SK-N-SH (cell line): ENCODE results near the gene TERT.

ENCODE experiments used
- CHD2 ChIP-seq: fragments of 150-350 bp; IDR thresholded peaks from 2 replicates; pipeline ENCODE4 v1.6.1; 2018; ENCODE audit warnings: low read length; ENCODE audit not compliant: partially characterized antibody
- EP300 ChIP-seq, 2 experiments: IDR thresholded peaks; 2 replicates each; pipeline versions ENCODE4 v1.4.0 to v1.6.1; 2012; ENCODE audit warnings: borderline replicate concordance in 1 of 2, low read depth in 1 of 2, low read length in 1 of 2
- NRF1 ChIP-seq: IDR thresholded peaks from 2 replicates; pipeline ENCODE4 v1.6.1; 2012; ENCODE audit warnings: low read depth, mild to moderate bottlenecking, low read length
- POLR2AphosphoS5 ChIP-seq: IDR thresholded peaks from 2 replicates; pipeline ENCODE4 v1.6.1; 2012; ENCODE audit warnings: low read depth, low read length
- RAD21 ChIP-seq: IDR thresholded peaks from 2 replicates; pipeline ENCODE4 v1.6.1; 2012; ENCODE audit warnings: mild to moderate bottlenecking, low read length
- SIN3A ChIP-seq: IDR thresholded peaks from 2 replicates; pipeline ENCODE4 v1.6.1; 2012; ENCODE audit warnings: low read depth, mild to moderate bottlenecking, low read length, moderate library complexity, borderline replicate concordance
- TF ChIP-seq, protein P1 (sequence below): IDR thresholded peaks from 2 replicates; pipeline ENCODE4 v1.4.0; 2012; ENCODE audit warnings: low read depth
- TF ChIP-seq, protein P2 (sequence below): IDR thresholded peaks from 2 replicates; pipeline ENCODE4 v1.6.1; 2012; ENCODE audit warnings: mild to moderate bottlenecking, low read depth, low read length, moderate library complexity
- TF ChIP-seq, protein P3 (sequence below): fragments of 200-600 bp; sonication (generic); IDR thresholded peaks from 2 replicates; pipeline ENCODE4 v1.6.1; 2017; ENCODE audit warnings: antibody characterized with exemption, mild to moderate bottlenecking, moderate library complexity

DNA sequence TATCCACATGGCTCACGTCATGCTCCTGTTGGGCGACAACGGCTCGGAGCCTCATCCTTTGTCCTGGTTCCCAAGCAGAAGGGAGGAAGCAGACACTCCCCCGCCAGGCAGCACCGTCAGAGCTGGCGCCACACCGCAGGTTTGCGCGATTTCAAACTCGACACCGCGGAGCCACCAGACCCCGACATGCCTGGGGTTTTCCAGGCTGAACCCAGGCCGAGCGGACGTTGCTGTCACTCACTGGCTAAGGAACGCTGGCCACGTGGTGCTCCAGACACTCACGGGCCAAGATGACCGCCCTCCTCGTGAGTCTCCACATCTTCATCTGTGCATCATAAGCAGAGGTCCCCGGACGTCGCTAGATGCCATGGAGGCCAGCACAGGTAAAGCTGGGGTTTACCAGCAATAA, 9.0 kb downstream of the TERT start:
- TF ChIP-seq, protein P1, sequence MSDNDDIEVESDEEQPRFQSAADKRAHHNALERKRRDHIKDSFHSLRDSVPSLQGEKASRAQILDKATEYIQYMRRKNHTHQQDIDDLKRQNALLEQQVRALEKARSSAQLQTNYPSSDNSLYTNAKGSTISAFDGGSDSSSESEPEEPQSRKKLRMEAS: no peak
- TF ChIP-seq, protein P2, sequence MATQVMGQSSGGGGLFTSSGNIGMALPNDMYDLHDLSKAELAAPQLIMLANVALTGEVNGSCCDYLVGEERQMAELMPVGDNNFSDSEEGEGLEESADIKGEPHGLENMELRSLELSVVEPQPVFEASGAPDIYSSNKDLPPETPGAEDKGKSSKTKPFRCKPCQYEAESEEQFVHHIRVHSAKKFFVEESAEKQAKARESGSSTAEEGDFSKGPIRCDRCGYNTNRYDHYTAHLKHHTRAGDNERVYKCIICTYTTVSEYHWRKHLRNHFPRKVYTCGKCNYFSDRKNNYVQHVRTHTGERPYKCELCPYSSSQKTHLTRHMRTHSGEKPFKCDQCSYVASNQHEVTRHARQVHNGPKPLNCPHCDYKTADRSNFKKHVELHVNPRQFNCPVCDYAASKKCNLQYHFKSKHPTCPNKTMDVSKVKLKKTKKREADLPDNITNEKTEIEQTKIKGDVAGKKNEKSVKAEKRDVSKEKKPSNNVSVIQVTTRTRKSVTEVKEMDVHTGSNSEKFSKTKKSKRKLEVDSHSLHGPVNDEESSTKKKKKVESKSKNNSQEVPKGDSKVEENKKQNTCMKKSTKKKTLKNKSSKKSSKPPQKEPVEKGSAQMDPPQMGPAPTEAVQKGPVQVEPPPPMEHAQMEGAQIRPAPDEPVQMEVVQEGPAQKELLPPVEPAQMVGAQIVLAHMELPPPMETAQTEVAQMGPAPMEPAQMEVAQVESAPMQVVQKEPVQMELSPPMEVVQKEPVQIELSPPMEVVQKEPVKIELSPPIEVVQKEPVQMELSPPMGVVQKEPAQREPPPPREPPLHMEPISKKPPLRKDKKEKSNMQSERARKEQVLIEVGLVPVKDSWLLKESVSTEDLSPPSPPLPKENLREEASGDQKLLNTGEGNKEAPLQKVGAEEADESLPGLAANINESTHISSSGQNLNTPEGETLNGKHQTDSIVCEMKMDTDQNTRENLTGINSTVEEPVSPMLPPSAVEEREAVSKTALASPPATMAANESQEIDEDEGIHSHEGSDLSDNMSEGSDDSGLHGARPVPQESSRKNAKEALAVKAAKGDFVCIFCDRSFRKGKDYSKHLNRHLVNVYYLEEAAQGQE: no peak
- TF ChIP-seq POLR2AphosphoS5 (no peak), EP300 (IDR thresholded peaks at IDR 0.05; ENCODE audit: borderline replicate concordance in 1 of 2, low read depth in 1 of 2, low read length in 1 of 2) (no peak), SIN3A (no peak), CHD2 (no peak), NRF1 (no peak), RAD21 (no peak)
- TF ChIP-seq, protein P3, sequence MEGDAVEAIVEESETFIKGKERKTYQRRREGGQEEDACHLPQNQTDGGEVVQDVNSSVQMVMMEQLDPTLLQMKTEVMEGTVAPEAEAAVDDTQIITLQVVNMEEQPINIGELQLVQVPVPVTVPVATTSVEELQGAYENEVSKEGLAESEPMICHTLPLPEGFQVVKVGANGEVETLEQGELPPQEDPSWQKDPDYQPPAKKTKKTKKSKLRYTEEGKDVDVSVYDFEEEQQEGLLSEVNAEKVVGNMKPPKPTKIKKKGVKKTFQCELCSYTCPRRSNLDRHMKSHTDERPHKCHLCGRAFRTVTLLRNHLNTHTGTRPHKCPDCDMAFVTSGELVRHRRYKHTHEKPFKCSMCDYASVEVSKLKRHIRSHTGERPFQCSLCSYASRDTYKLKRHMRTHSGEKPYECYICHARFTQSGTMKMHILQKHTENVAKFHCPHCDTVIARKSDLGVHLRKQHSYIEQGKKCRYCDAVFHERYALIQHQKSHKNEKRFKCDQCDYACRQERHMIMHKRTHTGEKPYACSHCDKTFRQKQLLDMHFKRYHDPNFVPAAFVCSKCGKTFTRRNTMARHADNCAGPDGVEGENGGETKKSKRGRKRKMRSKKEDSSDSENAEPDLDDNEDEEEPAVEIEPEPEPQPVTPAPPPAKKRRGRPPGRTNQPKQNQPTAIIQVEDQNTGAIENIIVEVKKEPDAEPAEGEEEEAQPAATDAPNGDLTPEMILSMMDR: no peak
